Panc1 (cell line): Measurements from ENCODE around the gene NEGR1.

Source experiments
- CTCF ChIP-seq: fragments of 450-650 bp; IDR thresholded peaks from 2 replicates; pipeline ENCODE4 v1.5.1; 2017; ENCODE audit warnings: mild to moderate bottlenecking
- POLR2AphosphoS5 ChIP-seq: IDR thresholded peaks from 2 replicates; pipeline ENCODE4 v1.6.1; 2012; ENCODE audit warnings: mild to moderate bottlenecking, low read depth, low read length, moderate library complexity
- SIN3A ChIP-seq: IDR thresholded peaks from 2 replicates; pipeline ENCODE4 v1.6.1; 2012; ENCODE audit warnings: low read depth, mild to moderate bottlenecking, low read length, moderate library complexity, borderline replicate concordance; ENCODE audit not compliant: insufficient read depth
- TCF7L2 ChIP-seq: IDR thresholded peaks from 2 replicates; pipeline ENCODE4 v1.6.1; 2011; ENCODE audit warnings: mild to moderate bottlenecking, low read depth, low read length, inconsistent platforms
- TF ChIP-seq, protein P1 (sequence below), 2 experiments: IDR thresholded peaks; 2 replicates each; pipeline ENCODE4 v1.6.1; 2011 to 2012; ENCODE audit warnings: low read depth in 2 of 2, control low read depth in 1 of 2, low read length in 1 of 2, mild to moderate bottlenecking in 1 of 2, moderate library complexity in 1 of 2; ENCODE audit not compliant: insufficient read depth in 1 of 2

- TF ChIP-seq CTCF (no peak), TCF7L2 (no peak), POLR2AphosphoS5 (no peak), SIN3A (no peak)
- TF ChIP-seq, protein P1, sequence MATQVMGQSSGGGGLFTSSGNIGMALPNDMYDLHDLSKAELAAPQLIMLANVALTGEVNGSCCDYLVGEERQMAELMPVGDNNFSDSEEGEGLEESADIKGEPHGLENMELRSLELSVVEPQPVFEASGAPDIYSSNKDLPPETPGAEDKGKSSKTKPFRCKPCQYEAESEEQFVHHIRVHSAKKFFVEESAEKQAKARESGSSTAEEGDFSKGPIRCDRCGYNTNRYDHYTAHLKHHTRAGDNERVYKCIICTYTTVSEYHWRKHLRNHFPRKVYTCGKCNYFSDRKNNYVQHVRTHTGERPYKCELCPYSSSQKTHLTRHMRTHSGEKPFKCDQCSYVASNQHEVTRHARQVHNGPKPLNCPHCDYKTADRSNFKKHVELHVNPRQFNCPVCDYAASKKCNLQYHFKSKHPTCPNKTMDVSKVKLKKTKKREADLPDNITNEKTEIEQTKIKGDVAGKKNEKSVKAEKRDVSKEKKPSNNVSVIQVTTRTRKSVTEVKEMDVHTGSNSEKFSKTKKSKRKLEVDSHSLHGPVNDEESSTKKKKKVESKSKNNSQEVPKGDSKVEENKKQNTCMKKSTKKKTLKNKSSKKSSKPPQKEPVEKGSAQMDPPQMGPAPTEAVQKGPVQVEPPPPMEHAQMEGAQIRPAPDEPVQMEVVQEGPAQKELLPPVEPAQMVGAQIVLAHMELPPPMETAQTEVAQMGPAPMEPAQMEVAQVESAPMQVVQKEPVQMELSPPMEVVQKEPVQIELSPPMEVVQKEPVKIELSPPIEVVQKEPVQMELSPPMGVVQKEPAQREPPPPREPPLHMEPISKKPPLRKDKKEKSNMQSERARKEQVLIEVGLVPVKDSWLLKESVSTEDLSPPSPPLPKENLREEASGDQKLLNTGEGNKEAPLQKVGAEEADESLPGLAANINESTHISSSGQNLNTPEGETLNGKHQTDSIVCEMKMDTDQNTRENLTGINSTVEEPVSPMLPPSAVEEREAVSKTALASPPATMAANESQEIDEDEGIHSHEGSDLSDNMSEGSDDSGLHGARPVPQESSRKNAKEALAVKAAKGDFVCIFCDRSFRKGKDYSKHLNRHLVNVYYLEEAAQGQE (IDR thresholded peaks at IDR 0.05; ENCODE audit: insufficient read depth in 1 of 2, low read depth in 2 of 2, low read length in 1 of 2) = no peak
Observed at GRCh38 chr1:71721532-71721931, 560.8 kb downstream of the NEGR1 start.
